ENCODE results near the gene PIN1. TPM values are rescaled to one million over a fixed set of nuclear protein-coding genes. Genes with fewer than 3 reads are reported as not detected.
A peak's percentile ranks its signal among the peaks of the same experiment; 100 is the strongest.

PIN1 gene
- total and polyA plus RNA-seq, 2 of the 8 experiments (the other 6 are each of a cell fraction or from before 2014, with no cell fraction given), result 78.3 to 90.8 TPM

GRCh38 chr19:9793071-9793591 is 42.0 kb upstream of the PIN1 start:
- H3K27ac ChIP-seq (ENCODE audit: low read depth, low read length), result peak overlapping the region; percentile 78
- TF ChIP-seq KDM4A (IDR thresholded peaks at IDR 0.05; ENCODE audit: low read depth, low read length, severe bottlenecking) (peak; percentile 63), RNF2 (IDR thresholded peaks at IDR 0.05; ENCODE audit: borderline replicate concordance, low read depth, low read length, missing control alignments, poor library complexity, severe bottlenecking) (no peak), SIN3A (conservative IDR thresholded peaks at IDR 0.05 in 1 of 2, IDR thresholded peaks at IDR 0.05 in 1 of 2; ENCODE audit: low read depth in 1 of 2, low read length in 2 of 2) (0 out of 4 replicates have a peak, but pooled peaks of 1 of the 2 experiments have one; percentile 36), NANOG (IDR thresholded peaks at IDR 0.05; ENCODE audit: insufficient read depth, low read depth, low read length, poor library complexity, severe bottlenecking) (no peak), RXRA (IDR thresholded peaks at IDR 0.05; ENCODE audit: insufficient read depth, low read depth, low read length) (no peak), ASH2L (IDR thresholded peaks at IDR 0.05; ENCODE audit: low read length) (peak; percentile 33), POLR2A (IDR thresholded peaks at IDR 0.05; ENCODE audit: control extremely low read depth in 1 of 2, low read depth in 2 of 2, low read length in 2 of 2) (peak in 1 of 2 experiments; percentile 12; a peak in 1 of 3 replicates), SUZ12 (IDR thresholded peaks at IDR 0.05; ENCODE audit: low read length) (no peak)
- TF ChIP-seq, protein P1, sequence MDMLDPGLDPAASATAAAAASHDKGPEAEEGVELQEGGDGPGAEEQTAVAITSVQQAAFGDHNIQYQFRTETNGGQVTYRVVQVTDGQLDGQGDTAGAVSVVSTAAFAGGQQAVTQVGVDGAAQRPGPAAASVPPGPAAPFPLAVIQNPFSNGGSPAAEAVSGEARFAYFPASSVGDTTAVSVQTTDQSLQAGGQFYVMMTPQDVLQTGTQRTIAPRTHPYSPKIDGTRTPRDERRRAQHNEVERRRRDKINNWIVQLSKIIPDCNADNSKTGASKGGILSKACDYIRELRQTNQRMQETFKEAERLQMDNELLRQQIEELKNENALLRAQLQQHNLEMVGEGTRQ (IDR thresholded peaks at IDR 0.05; ENCODE audit: low read length), result no peak

More at GRCh38 chr19:9793071-9793591, 42.0 kb upstream of the PIN1 start:
- Histone ChIP-seq H2BK20ac (ENCODE audit: low read length) (no peak overlapping the region), H4K5ac (ENCODE audit: insufficient read length, low read depth, low read length) (peak overlapping the region; percentile 83), H3K4me3 (ENCODE audit: extremely low read depth in 1 of 4, insufficient read depth in 2 of 4, low read depth in 3 of 4, low read length in 4 of 4) (peak overlapping the region; percentile 58 to 78 (median 72)), H3K4ac (replicated peaks; ENCODE audit: insufficient read length, low read depth, low read length) (peak overlapping the region; percentile 85), H3K79me1 (ENCODE audit: low read depth, low read length) (0 out of 2 replicates have a peak, but pooled peaks cover 2% of the 10 kb centered on the region), H4K91ac (replicated peaks; ENCODE audit: insufficient read length, low read length) (peak overlapping the region; percentile 96), H2BK5ac (ENCODE audit: low read depth, low read length) (peak overlapping the region; percentile 91; the same call in 1 of the 2 replicates), H3K14ac (ENCODE audit: insufficient read length) (no peak overlapping the region), H3K4me1 (replicated peaks in 1 of 4; ENCODE audit: control insufficient read depth in 3 of 4, insufficient read depth in 4 of 4, low read length in 3 of 4) (peaks cover 0 to 5% (median 2%) of the 10 kb centered on the region in 4 experiments; a peak in 4 of 7 replicates), H3K9ac (replicated peaks in 1 of 4; ENCODE audit: extremely low read depth in 1 of 4, low read depth in 3 of 4, low read length in 3 of 4) (peak overlapping the region in 3 of 4 experiments; percentile 49 to 85 (median 82); a peak in 6 of 7 replicates), H4K8ac (ENCODE audit: extremely low read depth, insufficient read depth, low read length) (peak overlapping the region; percentile 96), H4K20me1 (replicated peaks in 1 of 2; ENCODE audit: control insufficient read depth in 1 of 2, insufficient read depth in 2 of 2, low read length in 2 of 2) (no peaks in the 10 kb centered on the region), H3K56ac (replicated peaks; ENCODE audit: insufficient read length, low read depth, low read length) (peak overlapping the region; percentile 97), H2BK15ac (ENCODE audit: low read length) (no peak overlapping the region), H2BK120ac (replicated peaks; ENCODE audit: low read depth, low read length) (no peak overlapping the region), H3K36me3 (ENCODE audit: control insufficient read depth in 2 of 4, insufficient read depth in 4 of 4, low read length in 3 of 4) (no peaks in the 10 kb centered on the region), H2AFZ (ENCODE audit: low read length) (peak overlapping the region; percentile 48; the same call in 1 of the 2 replicates), H3K18ac (ENCODE audit: extremely low read depth, low read length) (peak overlapping the region; percentile 85), H2AK5ac (ENCODE audit: low read depth, low read length) (no peak overlapping the region), H3K23ac (ENCODE audit: insufficient read length) (no peak overlapping the region), H3K27me3 (replicated peaks in 1 of 4; ENCODE audit: control insufficient read depth in 3 of 4, extremely low read depth in 1 of 4, insufficient read depth in 3 of 4, low read length in 3 of 4) (no peaks in the 10 kb centered on the region), H3K9me3 (ENCODE audit: insufficient read depth in 2 of 2, low read depth in 1 of 2, low read length in 1 of 2) (no peaks in the 10 kb centered on the region), H3K79me2 (ENCODE audit: control insufficient read depth in 1 of 2, insufficient read depth in 2 of 2, low read length in 2 of 2) (no peaks in the 10 kb centered on the region), H3K4me2 (ENCODE audit: insufficient read depth in 1 of 2, low read depth in 2 of 2, low read length in 2 of 2) (peak overlapping the region; percentile 72 to 85), H2BK12ac (ENCODE audit: low read depth, low read length) (peak overlapping the region; percentile 87), H3K23me2 (ENCODE audit: low read depth, low read length) (peaks cover 11% of the 10 kb centered on the region; the same call in 1 of the 2 replicates)
- 30% methylated on average over 19 of the region's 36 CpGs; no CpG with 5 or more reads in 1 of the 2 experiments for WGBS, 2 experiments (ENCODE audit: extremely low coverage in 1 of 2, insufficient coverage in 1 of 2, insufficient read length in 1 of 2, insufficient replicate concordance in 2 of 2, low coverage in 1 of 2, low lambda C conversion rate in 2 of 2, missing lambda C conversion rate in 1 of 2)
- CTCF ChIA-PET (ENCODE audit: partially characterized antibody), result interaction anchor here (0.7 to 4.8 kb wide), 3 partner anchors 168 to 587 kb away, joined by 3 to 47 read pairs (median 4); partner anchors contain the start of gene ZNF121
- POLR2A ChIA-PET (ENCODE audit: partially characterized antibody), result interaction anchor here (0.6 to 2.2 kb wide), 14 partner anchors 13 to 706 kb away, joined by 3 to 14 read pairs (median 4); partner anchors contain the start of genes FBXL12 and PIN1
- no peak for DNase-seq (ENCODE audit: low read depth in 1 of 2, low spot score in 2 of 2)
- no peak for FAIRE-seq
